ENCODE results near the gene MYRFL. TPM values are rescaled to one million over a fixed set of nuclear protein-coding genes. Genes with fewer than 3 reads are reported as not detected.
A peak's percentile ranks its signal among the peaks of the same experiment; 100 is the strongest.

MYRFL gene
- total RNA-seq, 1 donor from 2014 or later = not detected

DNA sequence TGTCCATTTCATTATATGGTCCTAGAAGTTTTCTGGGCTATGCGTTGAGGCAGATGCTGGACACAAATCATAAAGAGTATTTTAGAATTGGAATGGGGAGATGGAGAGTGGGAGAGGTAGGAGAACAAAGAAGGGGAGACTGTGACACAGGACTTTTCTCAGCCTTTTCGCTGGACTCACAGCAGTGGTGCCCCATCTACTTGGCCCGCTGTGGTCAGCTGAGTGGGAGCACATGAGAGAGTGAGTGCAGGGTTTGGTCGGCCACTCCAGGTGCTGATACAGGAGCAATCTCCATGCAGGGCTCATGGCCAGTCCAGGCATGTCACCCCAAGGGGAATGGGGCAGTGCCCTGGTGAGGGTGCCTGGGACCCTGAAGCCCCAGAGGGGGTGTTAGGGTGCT lies 109.0 kb downstream of the MYRFL start:
- Mint-ChIP-seq H3K36me3 (ENCODE audit: unreplicated experiment) (peaks cover 6% of the 10 kb centered on the region), H3K27ac (ENCODE audit: unreplicated experiment) (no peak overlapping the region), H3K27me3 (ENCODE audit: unreplicated experiment) (peaks cover 6% of the 10 kb centered on the region), H3K4me1 (ENCODE audit: low read depth, unreplicated experiment) (peaks cover 45% of the 10 kb centered on the region), H3K4me3 (ENCODE audit: unreplicated experiment) (no peak overlapping the region), H3K9me3 (ENCODE audit: unreplicated experiment) (peaks cover 5% of the 10 kb centered on the region)
- no peak for DNase-seq
- TF ChIP-seq, protein P1, sequence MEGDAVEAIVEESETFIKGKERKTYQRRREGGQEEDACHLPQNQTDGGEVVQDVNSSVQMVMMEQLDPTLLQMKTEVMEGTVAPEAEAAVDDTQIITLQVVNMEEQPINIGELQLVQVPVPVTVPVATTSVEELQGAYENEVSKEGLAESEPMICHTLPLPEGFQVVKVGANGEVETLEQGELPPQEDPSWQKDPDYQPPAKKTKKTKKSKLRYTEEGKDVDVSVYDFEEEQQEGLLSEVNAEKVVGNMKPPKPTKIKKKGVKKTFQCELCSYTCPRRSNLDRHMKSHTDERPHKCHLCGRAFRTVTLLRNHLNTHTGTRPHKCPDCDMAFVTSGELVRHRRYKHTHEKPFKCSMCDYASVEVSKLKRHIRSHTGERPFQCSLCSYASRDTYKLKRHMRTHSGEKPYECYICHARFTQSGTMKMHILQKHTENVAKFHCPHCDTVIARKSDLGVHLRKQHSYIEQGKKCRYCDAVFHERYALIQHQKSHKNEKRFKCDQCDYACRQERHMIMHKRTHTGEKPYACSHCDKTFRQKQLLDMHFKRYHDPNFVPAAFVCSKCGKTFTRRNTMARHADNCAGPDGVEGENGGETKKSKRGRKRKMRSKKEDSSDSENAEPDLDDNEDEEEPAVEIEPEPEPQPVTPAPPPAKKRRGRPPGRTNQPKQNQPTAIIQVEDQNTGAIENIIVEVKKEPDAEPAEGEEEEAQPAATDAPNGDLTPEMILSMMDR (IDR thresholded peaks at IDR 0.05; ENCODE audit: partially characterized antibody, unreplicated experiment) = no peak

DNA sequence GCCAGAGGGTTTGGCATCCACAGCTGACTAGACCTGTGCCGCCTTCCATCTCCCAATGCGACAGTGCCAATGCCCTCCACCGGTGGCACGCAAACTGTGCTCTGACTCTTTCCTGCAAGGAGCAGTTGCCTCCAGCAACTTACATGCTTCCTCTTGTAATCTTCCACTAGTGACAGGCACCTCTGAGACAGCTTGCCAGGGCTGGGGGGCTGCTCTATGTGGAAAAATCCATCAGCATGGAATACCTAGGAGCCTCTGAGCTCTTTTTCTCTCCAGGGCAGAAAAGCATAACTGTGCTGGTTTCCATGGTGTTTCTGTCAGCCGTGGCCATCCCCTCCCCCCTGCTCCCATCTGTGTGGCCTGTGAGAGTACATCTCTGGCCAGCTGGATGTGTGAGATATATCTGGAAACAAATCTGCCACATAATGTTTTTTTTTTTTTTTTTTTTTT lies 110.6 kb downstream of the MYRFL start:
- peaks cover 6% of the 10 kb centered on the region for H3K27me3 Mint-ChIP-seq (ENCODE audit: unreplicated experiment)

DNA sequence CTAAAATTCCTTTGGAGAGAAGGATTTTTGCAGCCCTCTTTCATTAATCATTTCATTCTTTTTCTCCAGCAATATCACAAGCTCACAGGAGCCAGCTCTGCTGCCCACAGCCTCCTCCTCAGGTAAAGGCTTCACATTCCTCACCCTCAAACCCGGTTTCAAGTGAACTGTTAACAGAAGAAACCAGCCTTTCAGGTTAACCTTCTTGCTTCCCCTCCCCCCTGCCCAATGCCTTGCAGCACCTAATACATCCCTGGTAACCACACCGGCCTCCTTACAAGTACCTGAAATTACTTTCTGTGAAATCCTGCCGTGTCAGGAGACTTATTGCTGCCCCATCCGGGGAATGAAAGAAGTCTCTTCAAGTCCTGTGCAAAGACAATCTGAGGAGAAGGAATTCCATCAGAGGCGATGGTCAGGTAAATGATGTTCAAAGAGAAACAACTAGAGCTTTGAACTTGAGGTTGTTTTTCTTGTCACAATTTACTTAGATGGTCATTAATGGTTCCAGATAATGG lies 111.2 kb downstream of the MYRFL start:
- H3K9me3 Mint-ChIP-seq (ENCODE audit: unreplicated experiment) = peaks cover 5% of the 10 kb centered on the region
- H3K36me3 Mint-ChIP-seq (ENCODE audit: unreplicated experiment) = peaks cover 6% of the 10 kb centered on the region
- no peak for DNase-seq
- H3K4me1 Mint-ChIP-seq (ENCODE audit: low read depth, unreplicated experiment) = peaks cover 42% of the 10 kb centered on the region
- H3K4me3 Mint-ChIP-seq (ENCODE audit: unreplicated experiment) = peak overlapping the region; percentile 82
- H3K27ac Mint-ChIP-seq (ENCODE audit: unreplicated experiment) = peak overlapping the region; percentile 91
- TF ChIP-seq, protein P1 (IDR thresholded peaks at IDR 0.05; ENCODE audit: partially characterized antibody, unreplicated experiment) = no peak
- H3K27me3 Mint-ChIP-seq (ENCODE audit: unreplicated experiment) = peaks cover 6% of the 10 kb centered on the region

More for the DNA sequence above, 110.6 kb downstream of the MYRFL start:
- H3K36me3 Mint-ChIP-seq (ENCODE audit: unreplicated experiment) = peaks cover 6% of the 10 kb centered on the region
- H3K27ac Mint-ChIP-seq (ENCODE audit: unreplicated experiment) = peak overlapping the region; percentile 91
- peaks cover 45% of the 10 kb centered on the region for H3K4me1 Mint-ChIP-seq (ENCODE audit: low read depth, unreplicated experiment)
- peak overlapping the region; percentile 82 for H3K4me3 Mint-ChIP-seq (ENCODE audit: unreplicated experiment)
- TF ChIP-seq, protein P1 (IDR thresholded peaks at IDR 0.05; ENCODE audit: partially characterized antibody, unreplicated experiment) = no peak
- peaks cover 5% of the 10 kb centered on the region for H3K9me3 Mint-ChIP-seq (ENCODE audit: unreplicated experiment)
- DNase-seq = peak; percentile 68

DNA sequence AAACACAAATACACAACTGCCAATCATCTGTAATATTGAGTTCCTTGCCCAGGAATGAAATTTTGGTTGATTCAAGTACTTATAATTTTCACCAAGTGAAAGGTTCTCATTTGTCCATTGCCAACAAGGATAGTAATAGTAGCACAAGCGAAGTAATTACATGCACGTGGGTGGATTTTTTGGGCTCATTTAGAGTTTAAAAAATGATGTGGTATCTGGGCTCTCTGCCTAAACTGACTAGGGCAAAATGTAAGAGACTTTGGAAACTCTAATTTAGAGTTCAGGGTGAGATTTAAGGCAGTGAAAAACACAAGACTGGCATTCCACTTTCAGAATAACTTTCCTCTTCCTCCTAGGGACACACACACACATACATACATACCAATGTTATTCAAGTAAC lies 111.7 kb downstream of the MYRFL start:
- H3K27ac Mint-ChIP-seq (ENCODE audit: unreplicated experiment) = no peak overlapping the region
- H3K4me3 Mint-ChIP-seq (ENCODE audit: unreplicated experiment) = no peak overlapping the region
- peaks cover 6% of the 10 kb centered on the region for H3K36me3 Mint-ChIP-seq (ENCODE audit: unreplicated experiment)
- peaks cover 6% of the 10 kb centered on the region for H3K27me3 Mint-ChIP-seq (ENCODE audit: unreplicated experiment)
- TF ChIP-seq, protein P1 (IDR thresholded peaks at IDR 0.05; ENCODE audit: partially characterized antibody, unreplicated experiment) = no peak
- H3K9me3 Mint-ChIP-seq (ENCODE audit: unreplicated experiment) = peaks cover 5% of the 10 kb centered on the region
- DNase-seq = no peak
- peaks cover 37% of the 10 kb centered on the region for H3K4me1 Mint-ChIP-seq (ENCODE audit: low read depth, unreplicated experiment)

DNA sequence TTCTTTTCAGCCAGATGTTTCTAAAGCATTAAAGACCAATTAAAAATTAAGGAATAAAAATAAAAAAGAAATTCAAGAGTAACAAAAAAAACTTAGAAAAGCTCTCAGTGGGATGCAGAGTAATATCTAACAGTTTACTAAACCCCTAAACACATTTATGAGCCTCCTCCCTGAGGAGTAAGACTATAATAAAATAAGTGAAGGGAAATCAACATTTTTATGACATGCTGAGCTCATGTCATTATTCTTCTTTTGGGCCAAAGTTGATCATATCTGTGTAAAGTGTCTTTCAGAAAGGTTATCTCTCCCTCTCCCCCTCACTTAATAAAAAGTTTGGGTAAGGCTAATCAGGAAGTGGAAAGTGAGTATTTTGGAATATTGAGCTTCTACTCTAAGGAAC lies 122.1 kb downstream of the MYRFL start:
- no peak for DNase-seq
- H3K9me3 Mint-ChIP-seq (ENCODE audit: unreplicated experiment) = no peaks in the 10 kb centered on the region
- no peaks in the 10 kb centered on the region for H3K36me3 Mint-ChIP-seq (ENCODE audit: unreplicated experiment)
- TF ChIP-seq, protein P1 (IDR thresholded peaks at IDR 0.05; ENCODE audit: partially characterized antibody, unreplicated experiment) = no peak
- no peak overlapping the region for H3K27ac Mint-ChIP-seq (ENCODE audit: unreplicated experiment)
- no peaks in the 10 kb centered on the region for H3K4me1 Mint-ChIP-seq (ENCODE audit: low read depth, unreplicated experiment)
- H3K27me3 Mint-ChIP-seq (ENCODE audit: unreplicated experiment) = no peaks in the 10 kb centered on the region
- no peak overlapping the region for H3K4me3 Mint-ChIP-seq (ENCODE audit: unreplicated experiment)
